HL-60 (cell line): ENCODE data around the gene C14orf180.

Experiments used
- DNase-seq, 2 experiments: peaks; one replicate each; pipeline ENCODE4 v3.0.0-alpha.2; 2010 to 2020; ENCODE audit warnings: low read depth in 1 of 2, low spot score in 1 of 2
- H3K27ac ChIP-seq: fragments of 250-450 bp; sonication (Bioruptor Pico); replicated peaks from 2 replicates; pipeline ENCODE4 v1.5.1; 2020; ENCODE audit warnings: mild to moderate bottlenecking, moderate library complexity
- H3K27me3 ChIP-seq: fragments of 250-450 bp; sonication (Bioruptor Pico); 2 replicates; pipeline ENCODE4 v1.5.1; 2021; ENCODE audit warnings: mild to moderate bottlenecking, moderate library complexity; ENCODE audit not compliant: insufficient read depth, poor library complexity, severe bottlenecking
- H3K4me3 ChIP-seq: replicated peaks from 2 replicates; pipeline ENCODE4 v1.5.1; 2011; ENCODE audit warnings: mild to moderate bottlenecking, control low read depth, low read length; ENCODE audit not compliant: insufficient read depth
- GABPA ChIP-seq: IDR thresholded peaks from 2 replicates; pipeline ENCODE4 v1.6.1; 2012; ENCODE audit warnings: low read depth
- POLR2AphosphoS5 ChIP-seq: IDR thresholded peaks from 2 replicates; pipeline ENCODE4 v1.6.1; 2012; ENCODE audit warnings: low read depth
- SPI1 ChIP-seq: IDR thresholded peaks from 2 replicates; pipeline ENCODE4 v1.6.1; 2012; ENCODE audit warnings: low read depth, mild to moderate bottlenecking, borderline replicate concordance
- TF ChIP-seq, protein P1 (sequence below): IDR thresholded peaks from one replicate; pipeline ENCODE4 v1.5.1; 2011; ENCODE audit warnings: low read length, control low read depth, inconsistent platforms; ENCODE audit not compliant: insufficient read depth
- TF ChIP-seq, protein P2 (sequence below): IDR thresholded peaks from 2 replicates; pipeline ENCODE4 v1.6.1; 2012; ENCODE audit warnings: low read depth; ENCODE audit not compliant: insufficient replicate concordance

C14orf180 gene

DNA sequence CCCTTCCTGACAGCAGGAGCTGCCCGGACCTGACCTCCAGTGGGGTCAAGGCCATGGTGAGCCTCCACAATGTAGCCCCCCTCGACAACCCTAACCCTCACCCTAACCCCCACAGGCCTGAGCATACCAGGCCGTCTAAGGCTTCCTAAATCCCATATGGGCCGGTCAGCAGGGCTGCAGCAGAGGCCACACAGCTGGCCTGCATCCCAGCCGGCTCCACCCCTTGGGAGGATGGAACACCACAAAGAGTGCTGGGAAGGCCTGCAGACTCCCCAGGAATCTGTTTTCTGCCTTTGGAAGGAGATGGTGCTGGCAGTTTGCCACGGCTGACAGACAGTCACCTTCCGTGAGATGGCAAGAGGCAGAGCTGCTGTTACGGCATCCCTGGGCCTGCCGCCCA, 22.2 kb downstream of the C14orf180 start:
- no peak for TF ChIP-seq SPI1
- no peak for DNase-seq
- Histone ChIP-seq H3K27ac (no peak overlapping the region), H3K27me3 (peaks cover 9% of the 10 kb centered on the region), H3K4me3 (no peak overlapping the region)

DNA sequence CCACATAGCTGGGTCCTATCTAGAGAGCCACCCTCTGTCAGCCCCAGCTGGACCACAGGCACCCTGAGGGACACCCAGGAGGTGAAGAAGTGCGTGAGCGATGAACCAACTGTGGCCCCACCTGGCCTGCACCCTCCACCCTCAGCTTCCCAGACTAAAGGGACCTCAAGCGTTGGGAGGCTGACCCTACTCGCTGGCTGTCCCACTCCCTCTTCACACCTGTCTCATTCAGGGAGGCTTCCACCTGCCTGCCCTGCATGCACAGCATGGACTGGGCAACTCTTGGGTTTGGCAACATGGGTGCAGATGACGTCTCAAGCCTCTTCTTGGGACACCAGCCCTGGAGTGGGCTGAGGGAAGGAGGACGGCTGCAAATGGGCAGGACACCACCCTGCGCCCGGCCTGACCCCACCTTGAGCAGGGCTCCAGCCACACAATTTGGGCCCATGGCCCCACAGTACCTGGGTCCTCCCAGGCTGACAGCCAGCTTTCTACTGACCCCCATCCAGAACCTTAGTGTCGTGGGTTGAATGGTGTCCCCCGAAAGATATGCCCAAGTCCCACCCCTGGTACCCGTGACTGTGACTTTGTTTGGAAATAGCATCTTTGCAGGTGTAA, 22.9 kb downstream of the C14orf180 start:
- Histone ChIP-seq H3K4me3 (no peak overlapping the region), H3K27ac (no peak overlapping the region), H3K27me3 (peaks cover 9% of the 10 kb centered on the region)
- DNase-seq = no peak
- TF ChIP-seq GABPA (no peak), POLR2AphosphoS5 (no peak), SPI1 (no peak)
- TF ChIP-seq, protein P1, sequence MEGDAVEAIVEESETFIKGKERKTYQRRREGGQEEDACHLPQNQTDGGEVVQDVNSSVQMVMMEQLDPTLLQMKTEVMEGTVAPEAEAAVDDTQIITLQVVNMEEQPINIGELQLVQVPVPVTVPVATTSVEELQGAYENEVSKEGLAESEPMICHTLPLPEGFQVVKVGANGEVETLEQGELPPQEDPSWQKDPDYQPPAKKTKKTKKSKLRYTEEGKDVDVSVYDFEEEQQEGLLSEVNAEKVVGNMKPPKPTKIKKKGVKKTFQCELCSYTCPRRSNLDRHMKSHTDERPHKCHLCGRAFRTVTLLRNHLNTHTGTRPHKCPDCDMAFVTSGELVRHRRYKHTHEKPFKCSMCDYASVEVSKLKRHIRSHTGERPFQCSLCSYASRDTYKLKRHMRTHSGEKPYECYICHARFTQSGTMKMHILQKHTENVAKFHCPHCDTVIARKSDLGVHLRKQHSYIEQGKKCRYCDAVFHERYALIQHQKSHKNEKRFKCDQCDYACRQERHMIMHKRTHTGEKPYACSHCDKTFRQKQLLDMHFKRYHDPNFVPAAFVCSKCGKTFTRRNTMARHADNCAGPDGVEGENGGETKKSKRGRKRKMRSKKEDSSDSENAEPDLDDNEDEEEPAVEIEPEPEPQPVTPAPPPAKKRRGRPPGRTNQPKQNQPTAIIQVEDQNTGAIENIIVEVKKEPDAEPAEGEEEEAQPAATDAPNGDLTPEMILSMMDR = no peak
- TF ChIP-seq, protein P2, sequence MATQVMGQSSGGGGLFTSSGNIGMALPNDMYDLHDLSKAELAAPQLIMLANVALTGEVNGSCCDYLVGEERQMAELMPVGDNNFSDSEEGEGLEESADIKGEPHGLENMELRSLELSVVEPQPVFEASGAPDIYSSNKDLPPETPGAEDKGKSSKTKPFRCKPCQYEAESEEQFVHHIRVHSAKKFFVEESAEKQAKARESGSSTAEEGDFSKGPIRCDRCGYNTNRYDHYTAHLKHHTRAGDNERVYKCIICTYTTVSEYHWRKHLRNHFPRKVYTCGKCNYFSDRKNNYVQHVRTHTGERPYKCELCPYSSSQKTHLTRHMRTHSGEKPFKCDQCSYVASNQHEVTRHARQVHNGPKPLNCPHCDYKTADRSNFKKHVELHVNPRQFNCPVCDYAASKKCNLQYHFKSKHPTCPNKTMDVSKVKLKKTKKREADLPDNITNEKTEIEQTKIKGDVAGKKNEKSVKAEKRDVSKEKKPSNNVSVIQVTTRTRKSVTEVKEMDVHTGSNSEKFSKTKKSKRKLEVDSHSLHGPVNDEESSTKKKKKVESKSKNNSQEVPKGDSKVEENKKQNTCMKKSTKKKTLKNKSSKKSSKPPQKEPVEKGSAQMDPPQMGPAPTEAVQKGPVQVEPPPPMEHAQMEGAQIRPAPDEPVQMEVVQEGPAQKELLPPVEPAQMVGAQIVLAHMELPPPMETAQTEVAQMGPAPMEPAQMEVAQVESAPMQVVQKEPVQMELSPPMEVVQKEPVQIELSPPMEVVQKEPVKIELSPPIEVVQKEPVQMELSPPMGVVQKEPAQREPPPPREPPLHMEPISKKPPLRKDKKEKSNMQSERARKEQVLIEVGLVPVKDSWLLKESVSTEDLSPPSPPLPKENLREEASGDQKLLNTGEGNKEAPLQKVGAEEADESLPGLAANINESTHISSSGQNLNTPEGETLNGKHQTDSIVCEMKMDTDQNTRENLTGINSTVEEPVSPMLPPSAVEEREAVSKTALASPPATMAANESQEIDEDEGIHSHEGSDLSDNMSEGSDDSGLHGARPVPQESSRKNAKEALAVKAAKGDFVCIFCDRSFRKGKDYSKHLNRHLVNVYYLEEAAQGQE = no peak

DNA sequence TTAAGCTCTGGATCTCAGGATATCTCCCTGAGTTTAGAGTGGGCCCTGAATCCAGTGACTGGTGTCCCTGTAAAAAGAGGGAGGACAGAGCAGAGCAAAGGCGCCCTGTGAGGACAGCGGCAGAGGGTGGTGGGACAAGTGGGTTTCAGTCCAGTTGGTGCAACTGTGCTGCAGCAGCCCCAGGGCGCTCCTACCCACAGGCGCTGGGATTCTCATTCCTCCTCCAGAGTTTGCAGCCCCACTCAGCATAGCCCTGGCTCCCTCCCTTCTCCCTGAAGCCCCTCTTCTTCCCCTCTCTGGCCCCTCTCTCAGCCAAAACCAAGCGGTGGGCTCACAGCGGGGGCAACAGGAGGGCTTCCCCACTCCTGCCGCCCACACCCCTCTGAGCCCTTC, 23.4 kb downstream of the C14orf180 start:
- no peak for DNase-seq
- H3K27ac ChIP-seq = no peak overlapping the region
- TF ChIP-seq, protein P1 = no peak

DNA sequence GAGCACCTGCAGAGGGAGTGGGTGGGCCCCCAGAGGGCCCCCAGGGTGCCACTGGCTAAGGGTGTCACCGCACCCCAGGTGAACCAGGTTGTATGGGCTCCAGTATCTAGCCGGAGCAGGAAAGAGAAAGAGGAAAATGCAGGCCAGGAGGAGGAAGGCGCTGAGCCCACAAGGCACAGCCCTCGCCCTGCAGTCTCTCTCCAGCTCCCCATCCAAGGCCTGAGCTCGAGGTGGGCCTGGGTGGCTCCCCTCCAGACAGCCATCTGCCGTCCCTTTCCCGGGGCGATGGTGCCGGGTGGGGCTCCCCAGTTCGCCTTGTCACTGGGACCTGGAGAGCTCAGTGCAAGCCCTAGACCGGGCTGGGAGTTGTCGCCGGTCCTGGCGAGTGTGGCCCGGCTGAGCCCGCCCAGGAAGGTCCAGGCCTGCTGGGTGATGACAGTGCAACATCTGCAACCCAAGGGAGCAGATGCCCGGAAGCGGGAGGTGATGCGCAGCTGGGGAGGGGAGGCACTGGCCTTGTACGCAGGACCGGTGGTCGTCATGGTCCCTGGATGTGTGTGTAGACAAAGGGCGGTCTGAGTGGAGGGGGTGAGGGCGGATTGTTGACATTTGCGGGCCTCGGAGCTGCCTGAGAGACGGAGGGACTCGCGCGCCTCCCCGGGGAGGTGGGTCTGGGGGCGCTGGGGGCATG, 24.3 kb downstream of the C14orf180 start:
- Histone ChIP-seq H3K27ac (no peak overlapping the region), H3K27me3 (peaks cover 14% of the 10 kb centered on the region), H3K4me3 (no peak overlapping the region)
- TF ChIP-seq SPI1 (no peak), POLR2AphosphoS5 (no peak), GABPA (no peak)
- TF ChIP-seq, protein P1 = no peak
- TF ChIP-seq, protein P2 = no peak
- DNase-seq = no peak

More for the DNA sequence above, 23.4 kb downstream of the C14orf180 start:
- H3K4me3 ChIP-seq = no peak overlapping the region
- H3K27me3 ChIP-seq = peaks cover 12% of the 10 kb centered on the region
